ENCODE results near the gene DDX6.

DNA sequence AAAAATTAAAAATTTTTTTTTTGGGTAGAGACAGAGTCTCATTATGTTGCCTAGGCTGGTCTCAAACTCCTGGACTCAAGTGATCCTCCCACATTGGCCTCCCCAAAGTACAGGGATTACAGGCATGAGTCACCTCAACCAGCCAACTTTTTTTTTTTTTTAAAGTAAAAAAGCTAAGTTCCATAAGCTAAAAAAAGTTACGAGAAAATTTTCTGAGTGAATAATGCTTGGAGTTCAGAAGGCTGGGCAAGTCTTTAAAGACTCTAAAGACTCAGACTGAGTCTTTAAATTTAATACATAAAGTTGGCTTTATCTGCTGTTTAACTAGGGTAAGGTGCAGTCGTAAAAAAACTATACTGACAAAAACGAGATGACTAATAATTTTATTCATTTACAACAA is 5.6 kb downstream of the DDX6 start:
- TF ChIP-seq TAF1 (IDR thresholded peaks at IDR 0.05; ENCODE audit: low read depth) (no peak), CEBPB (IDR thresholded peaks at IDR 0.05) (no peak)
